Measurements from ENCODE around the gene COQ8A. TPM values are rescaled to one million over a fixed set of nuclear protein-coding genes. Genes with fewer than 3 reads are reported as not detected.
"Not testable (repeated sequence)": the region's sequence is repeated elsewhere in the genome, so short reads cannot be mapped to it uniquely, and the experiment has no call there.

COQ8A gene
- total RNA-seq, 4 donors from 2014 or later: 53.4 to 97.5 (median 72.7) TPM

DNA sequence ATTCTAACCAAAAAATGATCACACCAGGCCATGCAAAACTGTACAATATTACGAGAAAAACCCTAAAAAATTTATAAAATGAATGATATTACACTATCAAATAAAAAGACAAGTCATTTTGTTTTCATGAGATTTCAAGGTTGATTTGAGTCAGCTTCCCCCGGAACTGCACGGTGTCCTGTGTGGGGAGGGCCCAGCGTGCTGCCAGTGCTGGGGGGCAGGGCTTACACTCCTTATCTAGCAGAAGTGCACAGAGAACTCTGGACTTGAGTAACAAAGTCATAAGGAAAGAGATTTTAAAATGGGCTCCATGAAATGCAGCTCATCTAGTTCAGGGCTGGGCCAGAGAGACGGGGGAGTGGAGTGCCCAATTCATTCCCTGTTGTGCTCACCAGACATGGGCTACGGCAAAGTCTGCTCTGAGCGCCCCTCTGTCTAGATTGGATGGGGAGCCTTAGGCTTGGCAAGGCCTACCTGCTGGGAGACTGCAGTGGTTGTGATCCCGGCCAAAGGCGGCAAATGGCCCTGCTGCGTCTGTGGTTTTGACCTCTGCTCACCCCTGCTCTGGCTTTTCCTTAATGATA, 50.1 kb downstream of the COQ8A start:
- WGBS, 2 donors: 87 to 89% methylated on average over 10 of the region's 10 CpGs
- DNase-seq (ENCODE audit: low spot score in 2 of 2): no peak
- intact Hi-C loops (cut with DNase I; ENCODE audit: low total_unique reads): no loop called here
- TF ChIP-seq, protein P1, sequence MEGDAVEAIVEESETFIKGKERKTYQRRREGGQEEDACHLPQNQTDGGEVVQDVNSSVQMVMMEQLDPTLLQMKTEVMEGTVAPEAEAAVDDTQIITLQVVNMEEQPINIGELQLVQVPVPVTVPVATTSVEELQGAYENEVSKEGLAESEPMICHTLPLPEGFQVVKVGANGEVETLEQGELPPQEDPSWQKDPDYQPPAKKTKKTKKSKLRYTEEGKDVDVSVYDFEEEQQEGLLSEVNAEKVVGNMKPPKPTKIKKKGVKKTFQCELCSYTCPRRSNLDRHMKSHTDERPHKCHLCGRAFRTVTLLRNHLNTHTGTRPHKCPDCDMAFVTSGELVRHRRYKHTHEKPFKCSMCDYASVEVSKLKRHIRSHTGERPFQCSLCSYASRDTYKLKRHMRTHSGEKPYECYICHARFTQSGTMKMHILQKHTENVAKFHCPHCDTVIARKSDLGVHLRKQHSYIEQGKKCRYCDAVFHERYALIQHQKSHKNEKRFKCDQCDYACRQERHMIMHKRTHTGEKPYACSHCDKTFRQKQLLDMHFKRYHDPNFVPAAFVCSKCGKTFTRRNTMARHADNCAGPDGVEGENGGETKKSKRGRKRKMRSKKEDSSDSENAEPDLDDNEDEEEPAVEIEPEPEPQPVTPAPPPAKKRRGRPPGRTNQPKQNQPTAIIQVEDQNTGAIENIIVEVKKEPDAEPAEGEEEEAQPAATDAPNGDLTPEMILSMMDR (IDR thresholded peaks at IDR 0.05): no peak
- TF ChIP-seq POLR2A (IDR thresholded peaks at IDR 0.05): no peak
- no peak overlapping the region for H3K4me3 ChIP-seq (ENCODE audit: low read depth, poor library complexity, severe bottlenecking)

DNA sequence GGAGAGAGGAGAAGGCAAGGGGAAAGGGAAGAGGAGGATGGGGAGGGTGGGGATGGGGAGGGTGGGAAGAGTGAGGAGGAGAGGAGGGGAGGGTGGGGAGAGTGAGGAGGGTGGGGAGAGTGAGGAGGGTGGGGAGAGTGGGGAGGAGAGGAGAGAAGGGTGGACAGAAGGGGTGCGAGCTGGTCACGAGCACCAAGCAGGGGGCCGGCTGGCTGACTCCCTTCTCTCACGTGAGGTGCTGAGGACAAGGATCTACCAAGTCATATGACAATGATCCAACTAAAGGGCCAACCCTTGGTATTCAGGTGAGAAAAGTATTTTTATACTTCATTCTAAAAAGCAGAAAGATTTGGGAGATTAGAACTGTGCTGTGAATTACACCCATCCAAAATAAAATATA, 51.8 kb downstream of the COQ8A start:
- TF ChIP-seq POLR2A (IDR thresholded peaks at IDR 0.05): no peak
- TF ChIP-seq, protein P1 (IDR thresholded peaks at IDR 0.05): no peak
- no peak overlapping the region for H3K4me3 ChIP-seq (ENCODE audit: low read depth, poor library complexity, severe bottlenecking)
- no peak for DNase-seq (ENCODE audit: low spot score in 2 of 2)
- WGBS, 2 donors: 92 to 96% methylated on average over 4 of the region's 4 CpGs
- intact Hi-C loops (cut with DNase I; ENCODE audit: low total_unique reads): no loop called here

DNA sequence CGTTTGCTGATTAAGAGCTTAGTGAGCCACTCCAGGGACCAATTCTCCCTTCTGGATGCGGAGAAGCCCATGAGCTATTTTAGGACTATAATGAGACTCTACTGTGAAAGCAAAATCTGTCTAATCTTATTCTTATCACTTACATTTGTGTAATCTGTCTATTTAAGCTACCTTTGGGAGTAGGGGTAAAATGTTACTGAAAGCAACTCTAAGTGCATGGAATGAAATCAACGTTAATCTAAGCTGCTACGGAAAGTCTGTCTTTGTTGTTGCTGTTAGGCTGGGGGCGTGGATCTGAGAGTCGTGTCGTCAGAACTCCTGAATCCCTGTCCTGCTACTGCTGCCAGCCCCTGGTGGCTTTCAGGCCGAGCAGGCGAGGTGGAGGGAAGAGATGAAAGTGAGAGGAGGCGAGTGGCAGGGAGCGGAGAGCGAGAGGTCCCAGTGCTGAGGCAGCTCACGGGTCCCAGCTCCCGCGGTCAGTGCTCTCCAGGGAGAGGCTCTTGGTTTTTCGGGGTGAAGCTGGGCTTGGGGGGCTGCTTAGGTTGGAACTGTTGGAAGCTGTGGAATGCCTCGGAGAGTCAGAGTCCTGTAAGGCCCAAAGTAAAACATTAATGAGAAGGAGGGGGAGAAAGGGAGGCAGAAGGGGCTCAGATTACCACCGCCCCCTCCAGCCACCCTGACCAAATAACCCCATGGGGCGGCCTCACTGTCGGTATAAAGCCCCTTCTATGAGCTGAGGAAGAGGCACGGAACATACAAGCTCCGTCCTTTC, 53.9 kb downstream of the COQ8A start:
- intact Hi-C loops (cut with DNase I; ENCODE audit: low total_unique reads): no loop called here
- WGBS, 2 donors: 78 to 79% methylated on average over 22 of the region's 22 CpGs
- H3K4me3 ChIP-seq (ENCODE audit: low read depth, poor library complexity, severe bottlenecking): no peak overlapping the region
- DNase-seq (ENCODE audit: low spot score in 2 of 2): no peak
- TF ChIP-seq, protein P1 (IDR thresholded peaks at IDR 0.05): no peak
- no peak for TF ChIP-seq POLR2A (IDR thresholded peaks at IDR 0.05)

DNA sequence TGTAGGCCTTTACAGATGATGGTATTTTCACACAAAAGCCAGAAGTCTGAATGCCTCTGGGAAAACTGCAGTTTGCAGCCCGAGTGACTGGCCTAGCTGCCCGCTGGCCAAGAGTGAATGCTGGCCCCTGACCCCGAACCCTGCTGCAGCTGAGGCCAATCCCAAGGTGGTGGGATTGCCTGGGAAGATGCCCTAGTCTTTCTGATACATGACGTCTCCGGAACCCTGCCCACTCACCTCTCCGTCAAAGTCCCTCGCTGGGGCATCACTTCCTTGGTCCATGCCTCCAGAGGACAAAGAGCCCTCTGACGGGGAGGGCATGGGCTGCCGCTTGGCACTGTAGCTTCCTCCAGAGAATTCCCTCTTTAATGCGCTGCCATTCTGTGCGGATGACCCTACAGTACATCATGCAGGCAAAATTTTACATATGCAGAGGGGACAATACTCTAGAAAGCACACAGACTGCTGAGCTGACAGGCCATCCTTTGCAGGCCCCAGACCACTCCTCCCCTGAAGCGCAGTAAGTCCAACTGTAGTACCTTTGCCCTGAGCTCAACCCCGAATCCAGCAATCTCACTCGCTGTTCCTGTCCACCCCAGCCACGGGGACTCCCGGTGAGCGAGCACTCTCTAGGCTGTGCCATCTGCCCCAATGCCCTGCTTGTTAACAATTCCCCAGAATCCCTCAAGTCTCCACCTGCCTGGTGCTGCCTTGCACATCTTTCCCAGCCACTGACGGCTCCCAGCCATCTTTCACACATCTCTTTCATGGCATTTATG, 54.7 kb downstream of the COQ8A start:
- WGBS, 2 donors: 90 to 92% methylated on average over 18 of the region's 18 CpGs
- intact Hi-C loops (cut with DNase I; ENCODE audit: low total_unique reads): no loop called here
- DNase-seq (ENCODE audit: low spot score in 2 of 2): no peak
- no peak overlapping the region for H3K4me3 ChIP-seq (ENCODE audit: low read depth, poor library complexity, severe bottlenecking)
- TF ChIP-seq, protein P1 (IDR thresholded peaks at IDR 0.05): no peak
- TF ChIP-seq POLR2A (IDR thresholded peaks at IDR 0.05): no peak

DNA sequence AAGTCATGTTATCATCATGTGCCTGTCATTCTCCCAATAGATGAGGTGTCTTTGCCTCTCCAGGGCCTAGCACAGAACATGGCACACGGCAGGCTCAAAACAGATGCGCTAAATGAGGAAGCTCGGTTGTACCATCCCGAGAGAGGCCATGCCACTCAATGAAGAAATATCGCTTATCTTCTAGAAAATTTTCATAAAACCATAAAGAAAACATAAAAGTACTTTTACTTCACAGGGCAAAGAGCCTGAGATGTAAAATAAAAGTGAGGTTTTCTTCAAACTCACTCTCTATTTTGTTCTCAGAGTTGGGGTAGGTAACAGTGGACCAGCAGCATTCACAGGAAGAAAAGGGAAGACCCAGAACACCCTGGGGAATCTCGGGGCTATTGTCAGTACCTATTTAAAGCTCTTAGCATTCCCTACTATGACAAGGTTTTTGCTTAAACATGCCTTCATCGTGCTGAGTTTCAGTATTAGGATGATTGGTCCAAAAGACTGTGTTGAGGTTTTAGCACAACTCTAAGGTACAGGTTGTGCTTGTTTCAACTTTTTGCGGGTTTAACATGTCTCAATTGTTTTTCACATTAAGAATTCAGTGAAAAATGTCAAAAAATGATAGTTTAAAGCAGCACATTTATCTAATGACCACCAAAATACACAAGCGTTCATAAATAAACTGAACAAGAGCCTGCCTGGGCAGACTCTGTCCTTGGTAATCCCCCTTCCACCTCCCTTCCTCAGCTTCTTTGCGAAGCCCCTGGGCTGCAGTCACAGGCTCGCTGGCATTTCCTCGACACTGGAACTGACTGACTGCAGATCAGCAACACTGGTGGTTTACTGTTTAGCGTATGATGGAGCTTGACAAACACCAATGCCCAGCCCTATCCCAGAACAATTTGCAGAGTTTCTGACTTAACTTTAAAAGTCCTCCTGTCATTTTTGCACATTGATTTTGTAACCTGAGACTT, 55.6 kb downstream of the COQ8A start:
- intact Hi-C loops (cut with DNase I; ENCODE audit: low total_unique reads): no loop called here
- 79% methylated on average over 13 of the region's 13 CpGs for WGBS, 2 donors

DNA sequence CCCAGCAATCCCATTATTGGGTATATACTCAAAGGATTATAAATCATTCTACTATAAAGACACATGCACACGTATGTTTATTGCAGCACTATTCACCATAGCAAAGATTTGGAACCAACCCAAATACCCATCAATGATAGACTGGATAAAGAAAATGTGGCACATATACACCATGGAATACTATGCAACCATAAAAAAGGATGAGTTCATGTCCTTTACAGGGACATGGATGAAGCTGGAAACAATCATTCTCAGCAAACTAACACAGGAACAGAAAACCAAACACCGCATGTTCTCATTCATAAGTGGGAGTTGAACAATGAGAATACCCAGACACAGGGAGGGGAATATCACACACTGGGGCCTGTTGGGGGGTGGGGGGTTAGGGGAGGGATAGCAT, 59.5 kb downstream of the COQ8A start:
- intact Hi-C loops (cut with DNase I; ENCODE audit: low total_unique reads); DNase-seq (ENCODE audit: low spot score in 2 of 2); H3K4me3 ChIP-seq (ENCODE audit: low read depth, poor library complexity, severe bottlenecking): not testable (repeated sequence)
- 94 to 100% methylated on average over 2 of the region's 2 CpGs for WGBS, 2 donors

More for the DNA sequence above, 55.6 kb downstream of the COQ8A start:
- no peak overlapping the region for H3K4me3 ChIP-seq (ENCODE audit: low read depth, poor library complexity, severe bottlenecking)
- TF ChIP-seq POLR2A (IDR thresholded peaks at IDR 0.05): no peak
- TF ChIP-seq, protein P1 (IDR thresholded peaks at IDR 0.05): no peak
- no peak for DNase-seq (ENCODE audit: low spot score in 2 of 2)

Data from lower leg skin (tissue), 4 donors.